Activated T-cell treated with anti-CD3 and anti-CD28 coated beads, Interleukin-2, amount 50 U/mL, for 72 hours (primary cell): ENCODE measurements around the gene GPC6. TPM values are rescaled to one million over a fixed set of nuclear protein-coding genes. Genes with fewer than 3 reads are reported as not detected.

Experiments
- ATAC-seq, 2 donors: fragments of 150-1000 bp; cut with Tn5 transposase; replicated peaks in 1 of 2; 2 replicates each; pipeline ENCODE4 v1.10.0; 2021; ENCODE audit warnings: moderate library complexity in 2 of 2, mild to moderate bottlenecking in 1 of 2
- DNase-seq, 2 donors: peaks; one replicate each; pipeline ENCODE4 v3.0.0; 2021 to 2022; ENCODE audit warnings: mixed read lengths in 1 of 2
- H3K27ac Mint-ChIP-seq: one replicate; pipeline ENCODE4 v1.8.0; 2022; ENCODE audit warnings: mild to moderate bottlenecking, moderate library complexity, mixed read lengths
- H3K27me3 Mint-ChIP-seq: one replicate; pipeline ENCODE4 v1.8.0; 2022; ENCODE audit warnings: low read depth, mixed read lengths
- H3K36me3 Mint-ChIP-seq, 2 donors: one replicate each; pipeline ENCODE4 v1.8.0; 2022; ENCODE audit warnings: mixed read lengths in 2 of 2, mild to moderate bottlenecking in 1 of 2; ENCODE audit not compliant: insufficient read depth in 2 of 2
- H3K4me1 Mint-ChIP-seq: one replicate; pipeline ENCODE4 v1.8.0; 2022; ENCODE audit warnings: low read depth, mixed read lengths
- H3K4me3 Mint-ChIP-seq, 2 donors: one replicate each; pipeline ENCODE4 v1.8.0; 2022; ENCODE audit warnings: mild to moderate bottlenecking in 2 of 2, mixed read lengths in 2 of 2, moderate library complexity in 2 of 2
- H3K9me3 Mint-ChIP-seq, 2 donors: one replicate each; pipeline ENCODE4 v1.8.0; 2022; ENCODE audit warnings: mixed read lengths in 2 of 2
- total RNA-seq, 2 donors: library from RNA; stranded (reverse); gene quantifications; one replicate each; pipeline ENCODE4 v1.2.3, GENCODE V29; 2022

GPC6 gene
- total RNA-seq, 2 donors from 2014 or later = not detected

- peak overlapping the region; percentile 89 for H3K27ac Mint-ChIP-seq
- H3K4me3 Mint-ChIP-seq = no peak overlapping the region
- H3K27me3 Mint-ChIP-seq = peaks cover 7% of the 10 kb centered on the region
- peak; percentile 90 to 97 for ATAC-seq
- H3K4me1 Mint-ChIP-seq = peaks cover 10% of the 10 kb centered on the region
- peaks cover 0 to 1% of the 10 kb centered on the region in 2 donors for H3K36me3 Mint-ChIP-seq
- peak in 1 of 2 donors; percentile 44 for DNase-seq
- H3K9me3 Mint-ChIP-seq = no peaks in the 10 kb centered on the region
These were observed 1228.3 kb downstream of the GPC6 start for GRCh38 chr13:94454906-94455305.

GRCh38 chr13:94455414-94455813 is 1228.8 kb downstream of the GPC6 start:
- H3K4me1 Mint-ChIP-seq = peaks cover 10% of the 10 kb centered on the region
- peak overlapping the region; percentile 89 for H3K27ac Mint-ChIP-seq
- H3K27me3 Mint-ChIP-seq = peaks cover 7% of the 10 kb centered on the region
- peaks cover 0 to 1% of the 10 kb centered on the region in 2 donors for H3K36me3 Mint-ChIP-seq
- no peak for DNase-seq
- no peaks in the 10 kb centered on the region for H3K9me3 Mint-ChIP-seq
- no peak for ATAC-seq
- H3K4me3 Mint-ChIP-seq = no peak overlapping the region
